ENCODE results near the gene UBE2C. TPM values are rescaled to one million over a fixed set of nuclear protein-coding genes. Genes with fewer than 3 reads are reported as not detected.
"Not testable (repeated sequence)": the region's sequence is repeated elsewhere in the genome, so short reads cannot be mapped to it uniquely, and the experiment has no call there.

The UBE2C gene
- total RNA-seq, 4 donors from 2014 or later = 0.45 to 5.8 (median 2.6) TPM; not detected in 1

DNA sequence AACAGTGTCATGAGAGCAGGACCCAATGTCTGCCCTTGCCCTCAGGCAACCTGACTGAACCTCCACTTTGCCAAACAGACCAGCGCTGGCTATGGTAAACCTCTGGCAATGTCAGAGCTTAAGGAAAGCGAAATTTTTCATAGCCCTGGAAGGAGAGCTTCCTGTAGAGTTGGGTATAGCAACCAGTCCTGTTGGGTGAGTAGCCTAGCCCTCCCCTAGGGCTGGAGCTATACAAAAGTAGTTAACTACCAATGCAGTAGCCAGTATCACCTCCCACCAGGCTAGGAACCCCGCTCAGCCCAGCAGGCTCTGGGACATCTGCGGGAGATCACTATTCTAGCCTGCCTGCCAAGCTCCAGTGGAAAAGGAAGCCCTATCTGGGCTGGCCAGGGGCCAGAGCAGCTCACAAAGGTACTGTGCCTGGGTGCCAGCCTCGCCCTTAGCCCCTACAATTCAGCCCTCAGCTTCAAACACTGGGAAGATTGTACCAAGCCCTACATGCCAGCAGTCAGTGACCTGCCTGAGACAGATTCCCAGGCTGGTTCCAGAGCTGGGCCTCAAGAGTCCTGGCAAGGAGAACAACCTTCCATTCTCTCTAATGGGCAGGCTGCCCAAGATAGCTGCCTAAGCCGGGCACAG lies 28.7 kb upstream of the UBE2C start:
- intact Hi-C loops (cut with DNase I) = no loop called here
- H3K27ac ChIP-seq = no peak overlapping the region

GRCh38 chr20:45788351-45788750 lies 24.1 kb upstream of the UBE2C start:
- intact Hi-C loops (cut with DNase I) = no loop called here
- WGBS, 2 donors = 64% methylated on average over 3 of the region's 3 CpGs

More for the DNA sequence above, 28.7 kb upstream of the UBE2C start:
- Histone ChIP-seq H3K9me3 (no peaks in the 10 kb centered on the region), H3K4me3 (replicated peaks in 1 of 3) (no peak overlapping the region), H3K27me3 (no peaks in the 10 kb centered on the region), H3K4me1 (peaks cover 8 to 17% of the 10 kb centered on the region in 2 donors), H3K36me3 (no peaks in the 10 kb centered on the region)
- no peak for TF ChIP-seq POLR2A (IDR thresholded peaks at IDR 0.05)
- TF ChIP-seq CTCF (IDR thresholded peaks at IDR 0.05) = no peak
- peak in 1 of 2 donors; percentile 12 for DNase-seq
- WGBS, 2 donors = 78 to 80% methylated on average over 5 to 6 of the region's 6 CpGs

GRCh38 chr20:45792317-45793118 lies 19.9 kb upstream of the UBE2C start:
- Histone ChIP-seq H3K27me3 (no peaks in the 10 kb centered on the region), H3K4me3 (replicated peaks in 1 of 3) (peak overlapping the region; percentile 86 to 98 (median 91)), H3K9me3 (no peaks in the 10 kb centered on the region), H3K36me3 (peaks cover 24 to 31% of the 10 kb centered on the region in 2 donors), H3K4me1 (peaks cover 10 to 14% of the 10 kb centered on the region in 2 donors), H3K27ac (peak overlapping the region; percentile 72 to 92 (median 89))
- WGBS, 2 donors = 31 to 33% methylated on average over 19 of the region's 19 CpGs
- DNase-seq = peak in 1 of 2 donors; percentile 6
- intact Hi-C loops (cut with DNase I) = no loop called here
- TF ChIP-seq POLR2A (IDR thresholded peaks at IDR 0.05) (no peak), CTCF (IDR thresholded peaks at IDR 0.05) (no peak)

More at GRCh38 chr20:45788351-45788750, 24.1 kb upstream of the UBE2C start:
- no peak for DNase-seq
- Histone ChIP-seq H3K27me3 (no peaks in the 10 kb centered on the region), H3K27ac (no peak overlapping the region), H3K4me1 (peaks cover 10 to 14% of the 10 kb centered on the region in 2 donors), H3K36me3 (no peaks in the 10 kb centered on the region), H3K9me3 (no peaks in the 10 kb centered on the region), H3K4me3 (replicated peaks in 1 of 3) (no peak overlapping the region)
- no peak for TF ChIP-seq CTCF (IDR thresholded peaks at IDR 0.05)
- no peak for TF ChIP-seq POLR2A (IDR thresholded peaks at IDR 0.05)

GRCh38 chr20:45796337-45797065 lies 15.9 kb upstream of the UBE2C start:
- Histone ChIP-seq H3K36me3 (peaks cover 24 to 36% of the 10 kb centered on the region in 2 donors), H3K27me3 (no peaks in the 10 kb centered on the region), H3K27ac (no peak overlapping the region), H3K9me3 (no peaks in the 10 kb centered on the region), H3K4me3 (replicated peaks in 1 of 3) (no peak overlapping the region), H3K4me1 (peaks cover 7 to 10% of the 10 kb centered on the region in 2 donors)
- TF ChIP-seq CTCF (IDR thresholded peaks at IDR 0.05) (no peak), POLR2A (IDR thresholded peaks at IDR 0.05) (no peak)
- no peak for DNase-seq
- intact Hi-C loops (cut with DNase I) = no loop called here
- 91 to 96% methylated on average over 11 of the region's 11 CpGs for WGBS, 2 donors

GRCh38 chr20:45797510-45797909 lies 14.9 kb upstream of the UBE2C start:
- H3K4me1 ChIP-seq; H3K27ac ChIP-seq; H3K9me3 ChIP-seq; intact Hi-C loops (cut with DNase I); H3K27me3 ChIP-seq; H3K4me3 ChIP-seq (replicated peaks in 1 of 3); DNase-seq: not testable (repeated sequence)
- WGBS, 2 donors = no CpG with 5 or more reads among the region's 1 CpG
- H3K36me3 ChIP-seq = peaks cover 33 to 45% of the 10 kb centered on the region in 2 donors

DNA sequence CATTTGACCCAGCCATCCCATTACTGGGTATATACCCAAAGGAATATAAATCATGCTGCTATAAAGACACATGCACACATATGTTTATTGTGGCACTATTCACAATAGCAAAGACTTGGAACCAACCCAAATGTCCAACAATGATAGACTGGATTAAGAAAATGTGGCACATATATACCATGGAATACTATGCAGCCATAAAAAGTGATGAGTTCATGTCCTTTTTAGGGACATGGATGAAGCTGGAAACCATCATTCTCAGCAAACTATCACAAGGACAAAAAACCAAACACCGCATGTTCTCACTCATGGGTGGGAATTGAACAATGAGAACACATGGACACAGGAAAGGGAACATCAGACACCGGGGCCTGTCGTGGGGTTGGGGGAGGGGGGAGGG lies 14.5 kb upstream of the UBE2C start:
- H3K9me3 ChIP-seq; DNase-seq; H3K4me1 ChIP-seq; intact Hi-C loops (cut with DNase I); H3K27me3 ChIP-seq; H3K4me3 ChIP-seq (replicated peaks in 1 of 3); H3K27ac ChIP-seq: not testable (repeated sequence)
- peaks cover 37 to 48% of the 10 kb centered on the region in 2 donors for H3K36me3 ChIP-seq
- 92 to 98% methylated on average over 3 of the region's 3 CpGs for WGBS, 2 donors

All from thyroid gland (tissue), 4 donors.